WTC11 (cell line): ENCODE measurements around the gene KIAA1755.

Source experiments
- EMX1 ChIP-seq: fragments of 250-450 bp; sonication (Bioruptor Pico); IDR thresholded peaks from 2 replicates; pipeline ENCODE4 v1.8.0; 2021; ENCODE audit warnings: mild to moderate bottlenecking
- ESRRA ChIP-seq: sonication (generic); formaldehyde crosslinking; IDR thresholded peaks from 2 replicates; pipeline ENCODE4 v1.8.1; 2022; ENCODE audit warnings: mild to moderate bottlenecking, missing genetic modification reagents, borderline replicate concordance
- FOXK1 ChIP-seq: sonication (generic); formaldehyde crosslinking; IDR thresholded peaks from 2 replicates; pipeline ENCODE4 v1.8.0; 2022; ENCODE audit warnings: mild to moderate bottlenecking, moderate library complexity, missing genetic modification reagents
- NFE2L1 ChIP-seq: sonication (generic); formaldehyde crosslinking; IDR thresholded peaks from 2 replicates; pipeline ENCODE4 v1.8.1; 2023; ENCODE audit warnings: missing genetic modification reagents
- TF ChIP-seq, protein P1 (sequence below): fragments of 200-600 bp; IDR thresholded peaks from 2 replicates; pipeline ENCODE4 v1.8.0; 2022; ENCODE audit warnings: antibody characterized with exemption
- TF ChIP-seq, protein P2 (sequence below): fragments of 250-450 bp; sonication (Bioruptor Pico); IDR thresholded peaks from 2 replicates; pipeline ENCODE4 v1.9.0; 2021; ENCODE audit warnings: moderate library complexity, mild to moderate bottlenecking, inconsistent platforms, borderline replicate concordance
- TF ChIP-seq, protein P3 (sequence below): sonication (generic); formaldehyde crosslinking; IDR thresholded peaks from 2 replicates; pipeline ENCODE4 v1.8.0; 2022; ENCODE audit warnings: mild to moderate bottlenecking, missing genetic modification reagents
- TF ChIP-seq, protein P4 (sequence below): sonication (generic); formaldehyde crosslinking; IDR thresholded peaks from 2 replicates; pipeline ENCODE4 v1.8.0; 2022; ENCODE audit warnings: mild to moderate bottlenecking, missing genetic modification reagents
- TF ChIP-seq, protein P5 (sequence below): sonication (generic); formaldehyde crosslinking; IDR thresholded peaks from 2 replicates; pipeline ENCODE4 v1.8.1; 2022; ENCODE audit warnings: low read depth, missing genetic modification reagents, borderline replicate concordance

DNA sequence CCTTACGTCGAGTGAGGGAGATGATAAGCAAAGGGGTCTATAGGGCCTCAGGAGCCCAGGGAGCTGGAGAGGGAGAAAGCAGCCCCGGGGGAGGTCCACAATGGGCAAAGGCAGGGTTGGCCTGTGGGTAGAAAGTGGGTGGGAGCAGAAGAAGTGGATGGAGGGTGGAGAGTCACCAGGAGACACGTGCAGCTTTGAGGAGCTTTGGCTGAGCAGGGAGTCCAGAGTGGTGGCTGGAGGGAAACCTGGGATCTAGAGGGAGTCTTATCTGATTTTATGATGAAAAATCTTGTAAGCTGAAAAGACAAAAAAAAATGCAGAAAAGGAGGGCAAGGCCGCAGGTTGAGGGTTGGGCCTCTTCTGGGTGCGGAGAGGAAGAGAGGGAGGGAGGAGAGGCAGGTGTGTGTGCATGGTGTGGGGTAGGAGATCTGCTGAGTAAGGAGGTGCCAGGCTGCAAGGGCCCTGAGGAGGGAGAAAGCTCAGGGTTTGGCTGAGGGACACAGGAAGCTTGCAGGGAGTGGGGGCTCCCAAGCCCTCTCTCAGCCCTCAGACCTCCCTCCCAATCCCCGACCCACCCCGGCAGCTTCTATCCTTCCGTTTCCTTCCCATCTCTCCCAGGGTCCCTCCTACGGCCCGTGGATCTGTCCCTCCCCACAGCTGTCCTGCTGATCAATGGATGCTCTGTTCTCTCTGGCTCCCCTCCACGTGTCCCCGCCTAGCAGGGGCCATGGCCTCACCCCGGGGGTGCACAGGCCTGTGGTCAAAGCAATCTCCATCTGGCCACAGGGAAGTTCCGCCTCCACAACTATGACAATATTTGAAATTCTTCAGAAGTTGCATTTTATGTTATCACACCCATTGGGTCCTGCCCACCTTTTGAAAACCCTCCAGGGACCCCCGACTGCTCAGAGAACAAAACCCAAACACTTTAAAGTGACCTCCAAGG is 26.3 kb upstream of the KIAA1755 start:
- TF ChIP-seq NFE2L1 (CRISPR knock-in tag) = no peak
- no peak for TF ChIP-seq FOXK1
- TF ChIP-seq, protein P1, sequence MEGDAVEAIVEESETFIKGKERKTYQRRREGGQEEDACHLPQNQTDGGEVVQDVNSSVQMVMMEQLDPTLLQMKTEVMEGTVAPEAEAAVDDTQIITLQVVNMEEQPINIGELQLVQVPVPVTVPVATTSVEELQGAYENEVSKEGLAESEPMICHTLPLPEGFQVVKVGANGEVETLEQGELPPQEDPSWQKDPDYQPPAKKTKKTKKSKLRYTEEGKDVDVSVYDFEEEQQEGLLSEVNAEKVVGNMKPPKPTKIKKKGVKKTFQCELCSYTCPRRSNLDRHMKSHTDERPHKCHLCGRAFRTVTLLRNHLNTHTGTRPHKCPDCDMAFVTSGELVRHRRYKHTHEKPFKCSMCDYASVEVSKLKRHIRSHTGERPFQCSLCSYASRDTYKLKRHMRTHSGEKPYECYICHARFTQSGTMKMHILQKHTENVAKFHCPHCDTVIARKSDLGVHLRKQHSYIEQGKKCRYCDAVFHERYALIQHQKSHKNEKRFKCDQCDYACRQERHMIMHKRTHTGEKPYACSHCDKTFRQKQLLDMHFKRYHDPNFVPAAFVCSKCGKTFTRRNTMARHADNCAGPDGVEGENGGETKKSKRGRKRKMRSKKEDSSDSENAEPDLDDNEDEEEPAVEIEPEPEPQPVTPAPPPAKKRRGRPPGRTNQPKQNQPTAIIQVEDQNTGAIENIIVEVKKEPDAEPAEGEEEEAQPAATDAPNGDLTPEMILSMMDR = no peak
- TF ChIP-seq, protein P2, sequence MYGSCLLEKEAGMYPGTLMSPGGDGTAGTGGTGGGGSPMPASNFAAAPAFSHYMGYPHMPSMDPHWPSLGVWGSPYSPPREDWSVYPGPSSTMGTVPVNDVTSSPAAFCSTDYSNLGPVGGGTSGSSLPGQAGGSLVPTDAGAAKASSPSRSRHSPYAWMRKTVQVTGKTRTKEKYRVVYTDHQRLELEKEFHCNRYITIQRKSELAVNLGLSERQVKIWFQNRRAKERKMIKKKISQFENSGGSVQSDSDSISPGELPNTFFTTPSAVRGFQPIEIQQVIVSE (CRISPR knock-in tag) = no peak
- TF ChIP-seq, protein P3, sequence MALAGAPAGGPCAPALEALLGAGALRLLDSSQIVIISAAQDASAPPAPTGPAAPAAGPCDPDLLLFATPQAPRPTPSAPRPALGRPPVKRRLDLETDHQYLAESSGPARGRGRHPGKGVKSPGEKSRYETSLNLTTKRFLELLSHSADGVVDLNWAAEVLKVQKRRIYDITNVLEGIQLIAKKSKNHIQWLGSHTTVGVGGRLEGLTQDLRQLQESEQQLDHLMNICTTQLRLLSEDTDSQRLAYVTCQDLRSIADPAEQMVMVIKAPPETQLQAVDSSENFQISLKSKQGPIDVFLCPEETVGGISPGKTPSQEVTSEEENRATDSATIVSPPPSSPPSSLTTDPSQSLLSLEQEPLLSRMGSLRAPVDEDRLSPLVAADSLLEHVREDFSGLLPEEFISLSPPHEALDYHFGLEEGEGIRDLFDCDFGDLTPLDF = no peak
- no peak for TF ChIP-seq EMX1 (CRISPR knock-in tag)
- TF ChIP-seq, protein P4, sequence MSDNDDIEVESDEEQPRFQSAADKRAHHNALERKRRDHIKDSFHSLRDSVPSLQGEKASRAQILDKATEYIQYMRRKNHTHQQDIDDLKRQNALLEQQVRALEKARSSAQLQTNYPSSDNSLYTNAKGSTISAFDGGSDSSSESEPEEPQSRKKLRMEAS (CRISPR knock-in tag) = no peak
- no peak for TF ChIP-seq ESRRA (CRISPR knock-in tag)
- TF ChIP-seq, protein P5, sequence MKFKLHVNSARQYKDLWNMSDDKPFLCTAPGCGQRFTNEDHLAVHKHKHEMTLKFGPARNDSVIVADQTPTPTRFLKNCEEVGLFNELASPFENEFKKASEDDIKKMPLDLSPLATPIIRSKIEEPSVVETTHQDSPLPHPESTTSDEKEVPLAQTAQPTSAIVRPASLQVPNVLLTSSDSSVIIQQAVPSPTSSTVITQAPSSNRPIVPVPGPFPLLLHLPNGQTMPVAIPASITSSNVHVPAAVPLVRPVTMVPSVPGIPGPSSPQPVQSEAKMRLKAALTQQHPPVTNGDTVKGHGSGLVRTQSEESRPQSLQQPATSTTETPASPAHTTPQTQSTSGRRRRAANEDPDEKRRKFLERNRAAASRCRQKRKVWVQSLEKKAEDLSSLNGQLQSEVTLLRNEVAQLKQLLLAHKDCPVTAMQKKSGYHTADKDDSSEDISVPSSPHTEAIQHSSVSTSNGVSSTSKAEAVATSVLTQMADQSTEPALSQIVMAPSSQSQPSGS (CRISPR knock-in tag) = no peak
